Stimulated activated CD8-positive, alpha-beta memory T cell treated with anti-CD3 and anti-CD28 coated beads, Interleukin-2, amount 100 ng/mL, for 1 hour (primary cell): ENCODE measurements around the gene NT5DC1.

ENCODE experiments used
- DNase-seq, 2 donors: peaks; one replicate each; pipeline ENCODE4 v3.0.0-alpha.2; 2020; ENCODE audit warnings: low read depth in 2 of 2

The NT5DC1 gene

GRCh38 chr6:116100419-116101301 is at the start of gene NT5DC1:
NT5DC1 (plus strand) TSS chr6:116100853; CDS start chr6:116100931, 78 bp downstream.
- DNase-seq: peak; percentile 57 to 70

- DNase-seq: no peak
Measured at GRCh38 chr6:116051244-116051643, 49.4 kb upstream of the NT5DC1 start.

GRCh38 chr6:116055513-116055912 is 45.1 kb upstream of the NT5DC1 start:
- no peak for DNase-seq

- no peak for DNase-seq
Measured at GRCh38 chr6:116057766-116058165, 42.9 kb upstream of the NT5DC1 start.

- DNase-seq: no peak
Measured at GRCh38 chr6:116059713-116060571, 40.7 kb upstream of the NT5DC1 start.

GRCh38 chr6:116060572-116061283 is 39.9 kb upstream of the NT5DC1 start, which contains the start of gene FRK:
FRK (minus strand) TSS chr6:116060891; CDS start chr6:116060311, 580 bp downstream.
- DNase-seq: no peak

- no peak for DNase-seq
Measured at GRCh38 chr6:116062496-116062895, 38.2 kb upstream of the NT5DC1 start.

- no peak for DNase-seq
Measured at GRCh38 chr6:116064666-116065065, 36.0 kb upstream of the NT5DC1 start.

GRCh38 chr6:116066789-116067188 is 33.9 kb upstream of the NT5DC1 start:
- no peak for DNase-seq

GRCh38 chr6:116070101-116070500 is 30.6 kb upstream of the NT5DC1 start:
- no peak for DNase-seq

GRCh38 chr6:116070616-116071389 is 29.9 kb upstream of the NT5DC1 start:
- no peak for DNase-seq

GRCh38 chr6:116072368-116072767 is 28.3 kb upstream of the NT5DC1 start:
- no peak for DNase-seq

- DNase-seq: no peak
Measured at GRCh38 chr6:116073765-116074440, 26.8 kb upstream of the NT5DC1 start.

GRCh38 chr6:116074732-116075390 is 25.8 kb upstream of the NT5DC1 start:
- no peak for DNase-seq

- no peak for DNase-seq
Measured at GRCh38 chr6:116078522-116078921, 22.1 kb upstream of the NT5DC1 start.

GRCh38 chr6:116078945-116079344 is 21.7 kb upstream of the NT5DC1 start:
- DNase-seq: no peak

GRCh38 chr6:116083052-116083451 is 17.6 kb upstream of the NT5DC1 start:
- DNase-seq: no peak

- DNase-seq: no peak
Measured at GRCh38 chr6:116084284-116084683, 16.4 kb upstream of the NT5DC1 start.

GRCh38 chr6:116087437-116088027 is 13.1 kb upstream of the NT5DC1 start:
- no peak for DNase-seq

- no peak for DNase-seq
Measured at GRCh38 chr6:116088946-116089345, 11.7 kb upstream of the NT5DC1 start.
